Nephron progenitor cell (in vitro differentiated cells): Measurements from ENCODE around the gene SDSL.

Source experiments
- DNase-seq: peaks from one replicate; pipeline ENCODE4 v3.0.0; 2021
- H3K27ac Mint-ChIP-seq: 2 replicates; pipeline ENCODE4 v1.8.0; 2021; ENCODE audit warnings: mild to moderate bottlenecking, moderate library complexity, mixed read lengths
- H3K27me3 Mint-ChIP-seq: 2 replicates; pipeline ENCODE4 v1.8.0; 2021; ENCODE audit warnings: mild to moderate bottlenecking, low read depth, mixed read lengths; ENCODE audit not compliant: poor library complexity
- H3K36me3 Mint-ChIP-seq: 2 replicates; pipeline ENCODE4 v1.8.0; 2021; ENCODE audit warnings: low read depth, mixed read lengths
- H3K4me1 Mint-ChIP-seq: 2 replicates; pipeline ENCODE4 v1.8.0; 2021; ENCODE audit warnings: mixed read lengths
- H3K4me3 Mint-ChIP-seq: 2 replicates; pipeline ENCODE4 v1.8.0; 2021; ENCODE audit warnings: mild to moderate bottlenecking, moderate library complexity, mixed read lengths
- H3K9me3 Mint-ChIP-seq: 2 replicates; pipeline ENCODE4 v1.8.0; 2021; ENCODE audit warnings: mild to moderate bottlenecking, moderate library complexity, mixed read lengths
- CTCF ChIP-seq: fragments of 200-600 bp; sonication (generic); IDR thresholded peaks from 2 replicates; pipeline ENCODE4 v1.5.0; 2021; ENCODE audit warnings: antibody characterized with exemption

Gene SDSL

DNA sequence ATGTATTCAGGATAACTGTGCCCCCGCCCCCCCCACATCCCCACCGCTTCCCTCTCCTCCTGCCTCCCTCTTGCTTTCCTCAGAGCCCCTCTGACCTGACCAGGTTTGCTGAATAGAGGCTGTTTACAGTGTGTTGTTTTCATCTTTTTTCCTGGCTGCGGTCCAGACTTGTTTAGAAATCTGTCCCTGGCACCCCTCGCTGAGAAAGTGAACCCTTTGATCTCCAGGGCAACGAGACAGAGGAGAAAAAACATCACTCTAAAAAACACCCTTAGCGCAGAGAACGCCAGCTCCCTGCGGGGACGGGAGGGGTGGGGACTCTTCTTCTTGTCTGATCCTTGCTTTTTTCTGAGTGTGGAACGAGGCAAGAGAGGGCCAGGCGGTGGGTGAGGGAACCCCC is 41.0 kb upstream of the SDSL start:
- Mint-ChIP-seq H3K4me3 (no peak overlapping the region), H3K27ac (no peak overlapping the region), H3K4me1 (peaks cover 9% of the 10 kb centered on the region), H3K36me3 (peaks cover 25% of the 10 kb centered on the region), H3K27me3 (peaks cover 3% of the 10 kb centered on the region), H3K9me3 (no peaks in the 10 kb centered on the region)
- no peak for TF ChIP-seq CTCF
- no peak for DNase-seq

DNA sequence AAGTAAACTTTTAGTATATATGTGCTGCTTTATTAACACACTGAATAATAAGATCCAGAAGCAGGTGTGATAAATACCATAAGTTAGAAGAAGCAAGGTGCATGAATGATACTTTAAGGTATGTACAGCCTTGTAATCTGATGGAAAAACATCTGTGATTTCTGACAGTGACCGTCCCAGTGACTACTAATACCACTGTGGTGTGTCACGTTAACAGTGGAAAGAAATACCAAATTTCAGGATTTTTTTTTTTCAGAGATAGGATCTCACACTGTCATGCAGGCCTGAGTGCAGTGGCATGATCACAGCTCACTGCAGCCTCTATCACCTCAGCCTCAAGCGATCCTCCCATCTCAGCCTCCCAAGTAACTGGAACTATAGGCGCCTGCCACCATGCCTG is 40.0 kb upstream of the SDSL start:
- Mint-ChIP-seq H3K36me3 (peaks cover 21% of the 10 kb centered on the region), H3K27ac (no peak overlapping the region), H3K27me3 (peaks cover 3% of the 10 kb centered on the region), H3K4me1 (peaks cover 9% of the 10 kb centered on the region), H3K9me3 (no peaks in the 10 kb centered on the region), H3K4me3 (no peak overlapping the region)
- DNase-seq, result no peak
- TF ChIP-seq CTCF, result no peak

DNA sequence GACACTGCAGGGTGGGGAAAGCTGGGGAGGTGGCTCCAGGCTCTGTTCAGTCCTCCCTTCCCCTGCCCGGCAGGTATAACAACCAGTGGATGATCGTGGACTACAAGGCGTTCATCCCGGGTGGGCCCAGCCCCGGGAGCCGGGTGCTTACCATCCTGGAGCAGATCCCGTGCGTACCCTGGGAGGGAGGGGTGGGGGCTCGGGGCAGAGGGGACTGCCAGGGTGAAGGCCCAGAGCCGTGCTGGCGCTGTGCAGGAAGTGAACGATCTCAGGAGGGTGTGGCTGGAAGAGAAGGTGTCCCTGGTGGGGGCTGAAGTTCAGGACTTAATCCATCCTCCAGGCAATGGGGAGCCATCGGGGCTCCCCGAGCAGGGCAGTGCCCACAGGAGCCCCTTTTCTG is 37.4 kb upstream of the SDSL start:
- peaks cover 20% of the 10 kb centered on the region for H3K36me3 Mint-ChIP-seq
- TF ChIP-seq CTCF, result no peak
- H3K27ac Mint-ChIP-seq, result peak overlapping the region; percentile 61
- no peaks in the 10 kb centered on the region for H3K9me3 Mint-ChIP-seq
- peaks cover 13% of the 10 kb centered on the region for H3K4me1 Mint-ChIP-seq
- no peak for DNase-seq
- peaks cover 3% of the 10 kb centered on the region for H3K27me3 Mint-ChIP-seq
- no peak overlapping the region for H3K4me3 Mint-ChIP-seq

DNA sequence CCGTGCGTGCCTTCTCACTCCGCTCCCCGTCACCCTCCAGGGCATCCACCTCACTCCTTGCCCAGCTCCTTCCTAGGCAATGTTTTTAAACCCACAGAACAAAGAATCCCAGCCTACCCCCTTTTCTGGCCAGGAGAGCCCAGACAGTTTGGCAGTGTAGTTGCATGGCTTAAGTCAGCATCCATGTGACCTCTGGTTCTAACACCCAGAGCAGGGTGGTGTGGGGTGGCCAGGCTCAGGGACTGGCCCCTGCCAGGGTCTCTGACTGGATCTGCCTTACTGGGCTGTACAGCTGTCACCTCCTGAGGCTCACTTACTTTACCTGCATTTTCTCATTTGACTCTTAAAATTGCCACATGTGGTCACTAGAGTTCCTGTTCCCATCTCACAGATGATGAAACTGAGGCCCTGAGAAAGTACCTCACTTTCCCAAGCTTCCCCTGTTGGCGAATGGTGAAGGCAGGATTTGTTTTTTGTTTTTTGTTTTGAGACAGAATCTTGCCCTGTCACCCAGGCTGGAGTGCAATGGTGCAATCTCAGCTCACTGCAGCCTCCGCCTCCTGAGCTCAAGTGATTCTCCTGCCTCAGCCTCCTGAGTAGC is 36.8 kb upstream of the SDSL start:
- Mint-ChIP-seq H3K9me3 (no peaks in the 10 kb centered on the region), H3K4me3 (no peak overlapping the region), H3K27me3 (peaks cover 3% of the 10 kb centered on the region), H3K36me3 (peaks cover 20% of the 10 kb centered on the region), H3K4me1 (peaks cover 13% of the 10 kb centered on the region), H3K27ac (peak overlapping the region; percentile 61)
- no peak for TF ChIP-seq CTCF
- DNase-seq, result no peak

DNA sequence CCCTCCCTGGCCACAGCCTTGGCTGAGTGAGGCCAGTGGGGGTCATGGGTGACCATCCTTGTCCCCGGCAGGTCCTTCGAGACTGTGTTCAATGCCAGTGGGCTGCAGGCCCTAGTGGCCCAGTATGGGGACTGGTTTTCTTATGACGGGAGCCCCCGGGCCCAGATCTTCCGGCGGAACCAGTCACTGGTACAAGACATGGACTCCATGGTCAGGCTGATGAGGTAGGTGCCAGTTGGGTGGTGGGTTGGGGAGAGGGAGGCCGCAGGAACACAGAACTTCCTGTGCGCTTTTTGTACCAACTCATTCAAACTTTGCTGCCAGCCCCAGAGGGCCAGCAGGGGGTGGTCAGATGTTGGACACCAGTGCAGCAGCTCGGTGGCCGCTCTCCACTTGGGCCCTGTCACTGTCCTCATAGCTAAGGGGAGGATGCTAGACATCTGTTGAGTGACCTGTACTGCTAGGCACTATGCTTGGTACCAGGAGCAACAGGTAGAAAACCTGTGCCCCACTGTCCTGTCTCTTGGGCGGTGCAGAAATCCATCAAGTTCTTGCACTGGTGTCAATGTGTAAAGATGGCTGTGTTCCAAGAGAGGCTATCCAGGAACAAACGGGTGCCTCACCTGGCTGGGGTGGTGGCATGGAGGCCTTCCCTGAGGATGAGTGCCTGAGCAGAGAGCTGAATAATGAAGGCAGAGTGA is 35.2 kb upstream of the SDSL start:
- H3K36me3 Mint-ChIP-seq, result peaks cover 15% of the 10 kb centered on the region
- no peaks in the 10 kb centered on the region for H3K27me3 Mint-ChIP-seq
- no peak for DNase-seq
- peaks cover 4% of the 10 kb centered on the region for H3K4me1 Mint-ChIP-seq
- no peak for TF ChIP-seq CTCF
- H3K4me3 Mint-ChIP-seq, result no peak overlapping the region
- H3K27ac Mint-ChIP-seq, result no peak overlapping the region
- H3K9me3 Mint-ChIP-seq, result no peaks in the 10 kb centered on the region

- peaks cover 4% of the 10 kb centered on the region for H3K4me1 Mint-ChIP-seq
- no peaks in the 10 kb centered on the region for H3K9me3 Mint-ChIP-seq
- no peak overlapping the region for H3K27ac Mint-ChIP-seq
- no peak for DNase-seq
- no peak for TF ChIP-seq CTCF
- H3K27me3 Mint-ChIP-seq, result no peaks in the 10 kb centered on the region
- H3K36me3 Mint-ChIP-seq, result peaks cover 15% of the 10 kb centered on the region
- no peak overlapping the region for H3K4me3 Mint-ChIP-seq
These were observed 34.5 kb upstream of the SDSL start for GRCh38 chr12:113387631-113388030.
